Measurements from ENCODE around the gene SPSB1.

SPSB1 gene

DNA sequence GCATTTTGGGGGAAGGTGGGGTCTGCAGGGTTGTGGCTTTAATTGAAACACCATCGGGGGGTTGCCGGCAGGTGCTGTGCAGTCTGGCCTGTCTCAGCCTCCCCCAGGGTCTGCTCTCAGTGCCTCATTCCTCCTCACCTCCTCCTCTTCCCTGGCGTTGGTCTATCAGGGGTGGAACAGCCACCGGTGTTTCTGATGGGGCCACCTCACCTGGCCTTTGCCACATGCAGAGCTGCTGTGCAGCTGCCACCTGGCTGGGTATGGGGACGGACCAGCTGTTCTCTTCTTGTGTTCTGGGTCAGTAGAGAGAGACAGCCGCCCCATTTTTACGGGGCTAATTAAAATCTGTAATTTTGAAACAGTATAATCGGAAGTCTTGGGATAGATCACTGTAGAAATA lies 53.9 kb downstream of the SPSB1 start:
- DNase-seq, result no peak

DNA sequence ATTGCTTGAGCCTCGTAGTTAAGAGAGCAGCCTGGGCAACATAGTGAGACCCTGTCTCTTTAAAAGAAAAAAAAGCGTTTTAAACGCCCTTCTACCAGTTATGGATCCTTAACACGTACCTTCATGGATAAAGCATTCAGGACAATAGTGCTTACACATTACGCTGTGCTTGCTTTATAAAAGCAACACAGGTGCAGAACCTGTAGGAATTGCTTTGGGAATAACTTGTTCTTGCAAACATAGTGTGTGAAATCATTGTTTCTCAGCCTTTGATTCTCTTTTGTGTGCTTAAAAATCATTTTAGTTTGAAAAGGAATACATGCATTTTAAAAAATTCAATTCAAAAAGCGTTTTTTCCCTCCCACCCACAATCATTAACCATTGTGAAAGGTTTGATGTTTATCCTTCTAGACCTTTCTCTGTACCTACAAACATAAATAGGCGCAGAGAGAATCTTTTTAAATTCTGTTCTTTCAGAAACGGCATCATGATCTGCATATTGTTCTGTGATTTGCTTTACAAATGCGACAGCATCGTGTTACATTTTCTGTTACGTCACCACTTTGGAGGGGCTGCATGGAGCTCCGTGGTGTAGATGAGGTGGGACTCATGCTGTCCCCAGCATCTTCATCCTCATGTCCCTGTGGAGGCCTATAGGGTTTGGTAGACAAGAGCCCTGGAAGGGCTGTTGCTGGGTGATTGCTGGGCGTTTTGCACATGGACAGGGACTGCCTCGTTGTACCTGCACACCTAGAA lies 54.6 kb downstream of the SPSB1 start:
- no peak for DNase-seq

GRCh38 chr1:9349331-9349851 lies 56.7 kb downstream of the SPSB1 start:
- no peak for DNase-seq

GRCh38 chr1:9350013-9350908 lies 57.6 kb downstream of the SPSB1 start:
- no peak for DNase-seq

GRCh38 chr1:9350960-9351359 lies 58.3 kb downstream of the SPSB1 start:
- DNase-seq, result no peak

DNA sequence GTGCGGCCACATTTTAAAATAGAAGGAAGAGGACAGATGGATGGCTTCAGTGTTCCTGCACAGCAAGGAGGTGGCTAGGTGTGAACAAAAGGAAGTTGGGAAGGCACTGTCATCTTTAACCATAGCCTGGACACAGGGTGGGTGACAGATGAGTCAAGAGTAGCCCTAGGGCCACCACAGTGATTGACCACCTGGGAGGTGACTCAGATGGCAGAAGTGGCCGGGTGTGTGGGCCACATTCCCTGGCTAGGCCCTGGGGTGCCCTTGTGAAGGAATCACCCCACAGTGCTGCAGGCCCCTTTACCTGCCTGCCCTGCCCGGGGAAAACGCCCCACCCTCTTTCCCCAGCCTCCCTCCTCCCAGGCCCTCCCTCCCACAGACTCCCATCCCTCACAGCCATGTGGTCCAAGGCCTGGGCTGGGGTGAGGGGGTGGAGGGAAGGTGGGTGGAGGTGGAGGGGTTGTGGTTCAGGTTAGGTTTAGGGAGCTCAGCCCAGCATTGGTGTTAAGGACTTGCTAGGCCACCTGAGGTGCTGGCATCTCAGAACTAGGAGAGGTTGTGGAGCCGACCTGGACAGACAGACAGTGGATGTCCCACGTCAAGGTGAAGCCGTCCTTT lies 59.1 kb downstream of the SPSB1 start:
- no peak for DNase-seq

GRCh38 chr1:9352377-9353134 lies 59.9 kb downstream of the SPSB1 start:
- DNase-seq, result no peak

- no peak for DNase-seq
These were observed 62.8 kb downstream of the SPSB1 start for GRCh38 chr1:9355503-9355902.

- DNase-seq, result no peak
These were observed 63.3 kb downstream of the SPSB1 start for GRCh38 chr1:9356021-9356420.

GRCh38 chr1:9356829-9357466 lies 64.3 kb downstream of the SPSB1 start:
- no peak for DNase-seq

DNA sequence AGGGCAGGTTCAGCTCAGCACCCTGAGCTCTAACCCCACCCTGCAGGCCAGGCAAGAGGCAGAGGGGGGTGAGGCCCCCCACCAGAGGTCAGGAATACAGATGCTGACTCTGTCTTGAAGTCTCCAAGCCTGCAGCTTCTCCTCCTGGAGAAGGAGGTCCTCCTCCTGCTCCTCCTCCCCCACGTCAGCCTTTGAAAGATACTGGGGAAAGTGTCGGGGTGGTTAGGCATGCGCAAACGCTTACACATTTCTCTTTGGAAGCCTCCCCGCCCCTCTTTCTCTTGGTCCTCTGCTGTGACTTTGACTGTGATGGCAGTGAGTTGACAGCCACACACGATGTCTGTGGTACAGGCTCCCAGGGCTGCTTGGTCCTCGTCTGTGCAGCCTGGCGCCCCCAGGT lies 65.3 kb downstream of the SPSB1 start:
- no peak for DNase-seq

GRCh38 chr1:9360371-9361064 lies 67.8 kb downstream of the SPSB1 start:
- DNase-seq, result no peak

- DNase-seq, result no peak
These were observed 69.1 kb downstream of the SPSB1 start for GRCh38 chr1:9361630-9362260.

DNA sequence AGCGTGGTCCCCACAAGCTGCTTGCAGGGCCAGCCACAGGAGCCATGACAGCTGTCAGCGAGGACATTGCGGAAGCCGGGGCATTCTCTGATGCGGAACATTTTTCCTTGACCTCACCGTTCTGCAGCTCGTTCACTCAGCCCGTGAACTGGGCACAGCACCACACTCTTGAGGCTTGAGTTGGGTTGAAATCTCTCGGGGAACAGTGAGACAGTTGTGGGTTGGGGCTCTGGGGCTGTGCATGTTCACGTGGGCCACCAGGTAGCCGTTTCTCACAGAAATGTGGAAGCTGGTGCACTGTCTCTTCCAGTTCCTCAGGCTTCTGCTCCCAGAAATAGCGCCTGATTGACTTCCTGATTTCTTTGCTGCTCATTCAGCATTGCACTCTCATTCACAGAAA lies 69.8 kb downstream of the SPSB1 start:
- no peak for DNase-seq

DNA sequence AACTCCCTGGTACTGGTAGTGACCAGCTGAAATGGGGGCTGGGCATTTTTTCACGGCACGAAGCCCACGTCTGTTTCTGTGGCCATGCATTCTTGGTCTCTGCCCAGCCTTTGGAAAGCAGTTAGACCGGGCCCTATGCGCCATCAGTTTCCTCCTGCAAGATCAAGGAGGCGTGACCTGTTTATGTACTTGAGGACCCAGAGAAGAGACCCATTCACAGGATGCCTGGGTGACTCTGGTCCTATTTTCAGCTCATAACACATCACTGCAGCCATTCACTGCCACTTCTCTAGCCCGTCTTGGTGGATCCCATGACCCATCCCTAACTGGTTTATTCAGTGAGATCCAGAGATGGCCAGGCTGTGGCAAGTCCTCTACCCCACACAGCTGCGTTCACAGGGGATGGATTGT lies 70.4 kb downstream of the SPSB1 start:
- no peak for DNase-seq

DNA sequence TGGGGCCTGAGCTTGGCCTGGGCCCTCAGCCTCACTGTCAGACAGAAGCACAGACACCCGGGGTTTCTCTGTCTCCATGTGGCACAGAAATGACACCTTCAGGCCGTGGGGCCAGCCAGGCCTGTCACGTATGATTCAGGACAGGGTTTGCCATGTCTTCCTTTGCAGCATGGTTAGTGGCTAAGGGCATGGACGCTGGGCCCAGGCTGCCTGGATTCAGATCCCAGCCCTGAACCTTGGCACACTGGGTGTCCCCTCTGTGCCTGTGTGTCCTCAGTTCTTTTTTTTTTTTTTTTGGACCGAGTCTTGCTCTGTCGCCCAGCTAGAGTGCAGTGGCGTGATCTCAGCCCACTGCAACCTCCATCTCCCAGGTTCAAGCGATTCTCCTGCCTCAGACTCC lies 73.6 kb downstream of the SPSB1 start:
- DNase-seq, result no peak

GRCh38 chr1:9366943-9367780 lies 74.5 kb downstream of the SPSB1 start:
- no peak for DNase-seq

DNA sequence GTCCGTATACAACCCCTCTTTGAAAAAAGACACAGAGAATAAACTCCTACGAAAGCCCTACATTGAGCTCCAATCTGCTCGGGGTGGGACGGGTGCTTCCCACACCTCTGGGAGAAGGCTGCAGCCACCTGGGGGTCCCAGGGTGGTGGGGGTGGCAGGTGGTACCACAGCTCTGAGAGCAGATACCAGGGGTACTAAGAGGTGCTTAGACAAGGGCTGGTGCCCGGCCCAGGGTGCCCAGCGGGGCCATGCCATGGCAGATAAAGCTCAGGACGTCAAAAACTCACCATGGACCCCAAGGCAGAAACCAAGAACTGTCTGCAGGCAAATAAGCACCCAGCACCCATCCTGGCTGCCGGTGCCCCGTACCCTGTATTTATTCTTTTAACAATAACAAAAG lies 75.1 kb downstream of the SPSB1 start:
- DNase-seq, result no peak

- no peak for DNase-seq
These were observed 75.7 kb downstream of the SPSB1 start for GRCh38 chr1:9368356-9368755.

All from NK-92 treated with Interleukin-12 subunit alpha and Interleukin-12 subunit beta, amount 100 ng/mL, for 24 hours (cell line).